H1 (cell line): Measurements from ENCODE around the gene CAMTA1. TPM values are rescaled to one million over a fixed set of nuclear protein-coding genes. Genes with fewer than 3 reads are reported as not detected.
A peak's percentile ranks its signal among the peaks of the same experiment; 100 is the strongest.

Experiments
- CTCF ChIA-PET: fragments of 300-600 bp; sonication (Branson Sonifier 250); formaldehyde crosslinking; loops from one replicate; lab custom pipeline; 2021; ENCODE audit not compliant: partially characterized antibody; lab: Charles Lee
- POLR2A ChIA-PET: fragments of 300-600 bp; sonication (Branson Sonifier 250); formaldehyde crosslinking; loops from one replicate; lab custom pipeline; 2021; ENCODE audit warnings: inconsistent platforms; ENCODE audit not compliant: partially characterized antibody; lab: Charles Lee
- DNase-seq, 2 experiments: peaks; one replicate each; pipeline versions ENCODE4 v3.0.0 to v3.0.0-alpha.2; 2010 to 2022; ENCODE audit warnings: low spot score in 2 of 2, low read depth in 1 of 2, mixed read lengths in 1 of 2
- FAIRE-seq: peaks from 2 replicates; lab custom pipeline; 2011; peaks lifted over from hg19 to GRCh38; lab: Jason Lieb, UNC
- H2AFZ ChIP-seq: 2 replicates; pipeline ENCODE4 v1.8.1; 2012; ENCODE audit warnings: low read length, inconsistent platforms
- H2AK5ac ChIP-seq: 2 replicates; pipeline ENCODE4 v1.6.1; 2013; ENCODE audit warnings: low read depth, low read length
- H2BK120ac ChIP-seq: replicated peaks from 2 replicates; pipeline ENCODE3; 2013; ENCODE audit warnings: low read depth, low read length, inconsistent platforms
- H2BK12ac ChIP-seq: 2 replicates; pipeline ENCODE4 v1.6.1; 2013; ENCODE audit warnings: low read depth, low read length
- H2BK15ac ChIP-seq: 2 replicates; pipeline ENCODE4 v1.6.1; 2013; ENCODE audit warnings: low read length
- H2BK20ac ChIP-seq: 2 replicates; pipeline ENCODE4 v1.6.1; 2013; ENCODE audit warnings: low read length
- H2BK5ac ChIP-seq: 2 replicates; pipeline ENCODE4 v1.6.1; 2013; ENCODE audit warnings: low read depth, low read length
- H3K14ac ChIP-seq: 2 replicates; pipeline ENCODE4 v1.6.1; 2013; ENCODE audit warnings: inconsistent platforms; ENCODE audit not compliant: insufficient read length
- H3K18ac ChIP-seq: 2 replicates; pipeline ENCODE4 v1.6.1; 2013; ENCODE audit warnings: low read length; ENCODE audit errors: extremely low read depth
- H3K23ac ChIP-seq: 2 replicates; pipeline ENCODE4 v1.6.1; 2013; ENCODE audit warnings: inconsistent platforms; ENCODE audit not compliant: insufficient read length
- H3K23me2 ChIP-seq: 2 replicates; pipeline ENCODE4 v1.6.1; 2013; ENCODE audit warnings: low read depth, low read length
- H3K27ac ChIP-seq: 2 replicates; pipeline ENCODE4 v1.6.1; 2011; ENCODE audit warnings: low read depth, low read length, inconsistent platforms
- H3K27me3 ChIP-seq, 4 experiments: replicated peaks in 1 of 4; 1 replicate in 1 of 4; 2 replicates in 3 of 4; pipeline versions ENCODE4 v1.6.1 to v1.8.1; 2011 to 2013; ENCODE audit warnings: low read length in 3 of 4, mild to moderate bottlenecking in 3 of 4, inconsistent platforms in 2 of 4, mixed read lengths in 2 of 4, moderate library complexity in 1 of 4; ENCODE audit not compliant: control insufficient read depth in 3 of 4, insufficient read depth in 3 of 4; ENCODE audit errors: extremely low read depth in 1 of 4
- H3K36me3 ChIP-seq, 4 experiments: 2 replicates each; pipeline versions ENCODE4 v1.6.1 to v1.8.1; 2011 to 2013; ENCODE audit warnings: mild to moderate bottlenecking in 4 of 4, low read length in 3 of 4, moderate library complexity in 2 of 4, control low read depth in 1 of 4, inconsistent platforms in 1 of 4; ENCODE audit not compliant: insufficient read depth in 4 of 4, control insufficient read depth in 2 of 4
- H3K4ac ChIP-seq: replicated peaks from 2 replicates; pipeline ENCODE3; 2013; ENCODE audit warnings: low read length, low read depth, mixed read lengths, inconsistent platforms; ENCODE audit not compliant: insufficient read length
- H3K4me1 ChIP-seq, 4 experiments: replicated peaks in 1 of 4; 1 replicate in 1 of 4; 2 replicates in 3 of 4; pipeline versions ENCODE4 v1.6.1 to v1.8.1; 2011 to 2013; ENCODE audit warnings: low read length in 3 of 4, inconsistent platforms in 2 of 4, mixed read lengths in 1 of 4; ENCODE audit not compliant: insufficient read depth in 4 of 4, control insufficient read depth in 3 of 4
- H3K4me2 ChIP-seq, 2 experiments: 2 replicates each; pipeline versions ENCODE4 v1.6.1 to v1.8.1; 2011 to 2013; ENCODE audit warnings: low read depth in 2 of 2, low read length in 2 of 2, control low read depth in 1 of 2, inconsistent platforms in 1 of 2, mild to moderate bottlenecking in 1 of 2; ENCODE audit not compliant: insufficient read depth in 1 of 2
- H3K4me3 ChIP-seq, 4 experiments: fragments of 200-600, 300-600 bp in 1 of 4; sonication (generic), shearing (Covaris generic), sonication (Bioruptor Twin) in 1 of 4; 2 replicates each; pipeline versions ENCODE4 v1.5.1 to v1.8.1; 2011 to 2016; ENCODE audit warnings: low read length in 4 of 4, low read depth in 3 of 4, control low read depth in 2 of 4, inconsistent platforms in 2 of 4, mild to moderate bottlenecking in 2 of 4, mixed read lengths in 1 of 4, moderate library complexity in 1 of 4; ENCODE audit not compliant: insufficient read depth in 2 of 4; ENCODE audit errors: extremely low read depth in 1 of 4
- H3K56ac ChIP-seq: replicated peaks from 2 replicates; pipeline ENCODE3; 2013; ENCODE audit warnings: low read depth, mild to moderate bottlenecking, mixed read lengths, low read length, inconsistent platforms; ENCODE audit not compliant: insufficient read length
- H3K79me1 ChIP-seq: 2 replicates; pipeline ENCODE4 v1.6.1; 2013; ENCODE audit warnings: low read depth, low read length, control low read depth
- H3K79me2 ChIP-seq, 2 experiments: 2 replicates each; pipeline versions ENCODE4 v1.6.1 to v1.8.1; 2012 to 2013; ENCODE audit warnings: low read length in 2 of 2, mild to moderate bottlenecking in 2 of 2, inconsistent platforms in 1 of 2; ENCODE audit not compliant: insufficient read depth in 2 of 2, control insufficient read depth in 1 of 2
- H3K9ac ChIP-seq, 4 experiments: replicated peaks in 1 of 4; 1 replicate in 1 of 4; 2 replicates in 3 of 4; pipeline versions ENCODE4 v1.6.1 to v1.8.1; 2011 to 2013; ENCODE audit warnings: low read depth in 3 of 4, low read length in 3 of 4, control low read depth in 2 of 4, mild to moderate bottlenecking in 2 of 4, moderate library complexity in 2 of 4, inconsistent platforms in 1 of 4; ENCODE audit errors: extremely low read depth in 1 of 4
- H3K9me3 ChIP-seq, 2 experiments: 2 replicates each; pipeline versions ENCODE4 v1.6.1 to v1.8.1; 2012 to 2013; ENCODE audit warnings: mild to moderate bottlenecking in 2 of 2, moderate library complexity in 2 of 2, control low read depth in 1 of 2, inconsistent platforms in 1 of 2, low read depth in 1 of 2, low read length in 1 of 2, mixed read lengths in 1 of 2; ENCODE audit not compliant: insufficient read depth in 2 of 2
- H4K20me1 ChIP-seq, 2 experiments: replicated peaks in 1 of 2; 2 replicates each; pipeline versions ENCODE3 to v1.8.1; 2011 to 2013; ENCODE audit warnings: inconsistent platforms in 2 of 2, low read length in 2 of 2, mild to moderate bottlenecking in 1 of 2; ENCODE audit not compliant: insufficient read depth in 2 of 2, control insufficient read depth in 1 of 2
- H4K5ac ChIP-seq: 2 replicates; pipeline ENCODE4 v1.6.1; 2013; ENCODE audit warnings: low read length, low read depth, mixed read lengths, inconsistent platforms; ENCODE audit not compliant: insufficient read length
- H4K8ac ChIP-seq: 2 replicates; pipeline ENCODE4 v1.8.0; 2013; ENCODE audit warnings: mild to moderate bottlenecking, moderate library complexity, low read length, inconsistent platforms; ENCODE audit not compliant: insufficient read depth; ENCODE audit errors: extremely low read depth
- H4K91ac ChIP-seq: replicated peaks from 2 replicates; pipeline ENCODE3; 2013; ENCODE audit warnings: low read length, mixed read lengths, inconsistent platforms; ENCODE audit not compliant: insufficient read length
- BACH1 ChIP-seq: IDR thresholded peaks from 2 replicates; pipeline ENCODE4 v1.6.1; 2012; ENCODE audit warnings: low read length, improper control_type of control experiment
- HDAC2 ChIP-seq, 2 experiments: fragments of 300-600 bp in 1 of 2; sonication (generic) in 1 of 2; IDR thresholded peaks; 2 replicates each; pipeline ENCODE4 v1.6.1; 2011 to 2012; ENCODE audit warnings: low read depth in 2 of 2, low read length in 2 of 2, mild to moderate bottlenecking in 2 of 2, moderate library complexity in 2 of 2, borderline replicate concordance in 1 of 2, inconsistent platforms in 1 of 2
- POLR2A ChIP-seq, 2 experiments: IDR thresholded peaks; 1 replicate in 1 of 2; 2 replicates in 1 of 2; pipeline ENCODE4 v1.6.1; 2011; ENCODE audit warnings: low read depth in 2 of 2, low read length in 2 of 2, mild to moderate bottlenecking in 2 of 2; ENCODE audit errors: control extremely low read depth in 1 of 2
- SRF ChIP-seq: IDR thresholded peaks from 2 replicates; pipeline ENCODE4 v1.6.1; 2011; ENCODE audit warnings: mild to moderate bottlenecking, low read depth, low read length, moderate library complexity
- SUZ12 ChIP-seq: fragments of 200-600 bp; sonication (generic); IDR thresholded peaks from 2 replicates; pipeline ENCODE4 v1.6.1; 2012; ENCODE audit warnings: mild to moderate bottlenecking, inconsistent platforms, low read length, moderate library complexity, mixed read lengths
- WGBS, 2 experiments: shearing (Covaris generic) in 1 of 2; methylation state at CpG; one replicate each; pipeline versions ENCODE4 v1.1.6 to v1.1.7; 2013 to 2015; ENCODE audit warnings: low lambda C conversion rate in 2 of 2, mixed read lengths in 2 of 2, inconsistent platforms in 1 of 2, low coverage in 1 of 2, missing lambda C conversion rate in 1 of 2; ENCODE audit not compliant: insufficient replicate concordance in 2 of 2, insufficient coverage in 1 of 2, insufficient read length in 1 of 2; ENCODE audit errors: extremely low coverage in 1 of 2, missing lambda C conversion rate in 1 of 2; 5-methylcytosine and 5-hydroxymethylcytosine counted together
- polyA plus RNA-seq, 7 experiments: library from polyadenylated mRNA; depleted of rRNA in 3 of 7; stranded (reverse) in 5 of 7; unstranded in 2 of 7; fragments of >200 nt in 5 of 7; fragments of 200-250 nt in 2 of 7; gene quantifications; 1 replicate in 5 of 7; 2 replicates in 1 of 7; 4 replicates in 1 of 7; pipeline versions ENCODE4 v1.2.1 to v1.2.3, GENCODE V29; 2011 to 2013; ENCODE audit warnings: missing spikeins in 2 of 7, mixed read lengths in 2 of 7
- total RNA-seq: library from RNA; stranded (reverse); fragmentation: NEBNext Ultra II Directional; extraction: Animal tissue kit (Norgen Biotek cat#: 25700); gene quantifications from 2 replicates; pipeline ENCODE4 v1.2.1, GENCODE V29; 2021
- TF ChIP-seq, protein P1 (sequence below): IDR thresholded peaks from 2 replicates; pipeline ENCODE4 v1.6.1; 2012; ENCODE audit warnings: inconsistent platforms

Gene CAMTA1
- total and polyA plus RNA-seq, 2 of the 8 experiments (the other 6 are each of a cell fraction or from before 2014, with no cell fraction given): 65.0 to 119 TPM

DNA sequence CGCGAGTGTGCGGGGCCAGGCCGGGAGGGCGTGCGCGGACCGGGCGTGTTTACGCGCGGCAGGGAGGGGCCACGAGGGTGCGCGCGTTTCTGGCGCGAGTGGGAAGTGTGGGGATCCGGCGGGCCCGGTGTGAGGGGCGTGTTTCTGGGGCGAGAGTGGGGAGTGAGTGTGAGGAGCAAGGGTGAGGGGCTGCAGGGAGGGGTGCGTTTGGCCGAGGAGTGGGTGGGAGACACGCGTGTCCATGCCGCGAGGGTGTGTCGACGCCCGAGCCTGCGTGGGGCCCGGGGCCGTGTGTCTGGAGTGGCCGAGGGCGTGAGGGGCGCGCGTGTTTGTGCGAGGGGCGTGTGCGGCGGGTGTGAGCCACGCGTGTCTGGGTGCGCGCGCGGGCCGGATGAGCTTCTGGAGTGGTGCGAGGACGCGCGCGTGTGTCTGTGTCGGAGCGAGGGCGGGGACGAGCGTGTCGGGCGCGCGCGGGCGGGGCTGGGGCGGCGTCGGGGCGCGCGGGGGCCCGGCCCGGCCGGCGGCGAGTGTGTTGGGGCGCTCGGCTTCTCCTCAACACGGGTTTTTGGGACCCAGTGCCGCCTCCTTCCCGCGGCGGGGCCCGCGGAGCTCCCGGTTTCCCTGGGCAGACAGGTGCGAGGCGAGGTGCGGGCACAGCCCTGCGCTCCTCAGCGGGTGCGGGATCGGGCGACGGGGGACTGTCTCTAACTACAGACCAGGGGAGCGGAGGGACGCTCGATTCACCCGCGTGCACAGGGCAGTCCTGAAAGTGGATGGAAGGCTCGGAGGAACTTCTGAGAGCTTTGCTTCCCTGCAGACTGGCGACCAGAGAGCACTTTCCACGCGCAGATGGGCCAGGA, 920.0 kb downstream of the CAMTA1 start:
- H3K9ac ChIP-seq: no peak overlapping the region
- TF ChIP-seq POLR2A (IDR thresholded peaks at IDR 0.05; ENCODE audit: control extremely low read depth in 1 of 2, low read depth in 2 of 2, low read length in 2 of 2): no peak
- peak; percentile 95 to 97 for TF ChIP-seq HDAC2 (IDR thresholded peaks at IDR 0.05; ENCODE audit: borderline replicate concordance in 1 of 2, low read depth in 2 of 2, low read length in 2 of 2)
- TF ChIP-seq SUZ12: peak; percentile 59; the same call in 1 of the 2 replicates
- TF ChIP-seq SRF: no peak
- TF ChIP-seq, protein P1, sequence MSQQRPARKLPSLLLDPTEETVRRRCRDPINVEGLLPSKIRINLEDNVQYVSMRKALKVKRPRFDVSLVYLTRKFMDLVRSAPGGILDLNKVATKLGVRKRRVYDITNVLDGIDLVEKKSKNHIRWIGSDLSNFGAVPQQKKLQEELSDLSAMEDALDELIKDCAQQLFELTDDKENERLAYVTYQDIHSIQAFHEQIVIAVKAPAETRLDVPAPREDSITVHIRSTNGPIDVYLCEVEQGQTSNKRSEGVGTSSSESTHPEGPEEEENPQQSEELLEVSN: 0 out of 2 replicates have a peak, but pooled peaks have one; percentile 24
- TF ChIP-seq BACH1: peak; percentile 94
- no peak overlapping the region for H3K56ac ChIP-seq
- H2BK12ac ChIP-seq: no peak overlapping the region
- DNase-seq (peak in 1 of 2 experiments; percentile 67), FAIRE-seq (no peak)
- H2AK5ac ChIP-seq: no peak overlapping the region
- no peak overlapping the region for H3K23ac ChIP-seq
- no peak overlapping the region for H2BK15ac ChIP-seq
- H3K23me2 ChIP-seq: peaks cover 3% of the 10 kb centered on the region; the same call in 1 of the 2 replicates
- POLR2A ChIA-PET: interaction anchor here (0.5 to 2.9 kb wide), 12 partner anchors 9 to 199 kb away, joined by 3 to 20 read pairs (median 3); no protein-coding TSS in a partner anchor
- H4K8ac ChIP-seq: no peak overlapping the region; the same call in none of the 2 replicates
- no peak overlapping the region for H3K27ac ChIP-seq
- no peak overlapping the region for H3K18ac ChIP-seq
- no peaks in the 10 kb centered on the region for H3K79me1 ChIP-seq
- no peak overlapping the region for H4K5ac ChIP-seq
- no peaks in the 10 kb centered on the region for H3K9me3 ChIP-seq
- H3K14ac ChIP-seq: no peak overlapping the region
- no peak overlapping the region for H2BK20ac ChIP-seq
- H3K79me2 ChIP-seq: no peaks in the 10 kb centered on the region
- H3K4ac ChIP-seq: no peak overlapping the region
- H3K4me1 ChIP-seq: peaks cover 2 to 16% (median 10%) of the 10 kb centered on the region in 4 experiments; a peak in 6 of 7 replicates
- no peak overlapping the region for H2AFZ ChIP-seq
- H2BK120ac ChIP-seq: no peak overlapping the region
- no peak overlapping the region for H2BK5ac ChIP-seq
- no peak overlapping the region for H4K91ac ChIP-seq
- peaks cover 0 to 2% of the 10 kb centered on the region in 2 experiments for H4K20me1 ChIP-seq
- CTCF ChIA-PET: interaction anchor here (0.8 to 2.2 kb wide), 5 partner anchors 15 to 56 kb away, joined by 3 to 6 read pairs (median 4); no protein-coding TSS in a partner anchor
- peak overlapping the region; percentile 10 to 62 (median 36); a peak in 7 of 8 replicates for H3K4me3 ChIP-seq
- H3K27me3 ChIP-seq: peaks cover 0 to 21% (median 15%) of the 10 kb centered on the region in 4 experiments; a peak in 5 of 7 replicates
- H3K4me2 ChIP-seq: peak overlapping the region; percentile 10 to 49; a peak in 3 of 4 replicates
- WGBS, 2 experiments: 23% methylated on average over 17 of the region's 106 CpGs; no CpG with 5 or more reads in 1 of the 2 experiments
- H3K36me3 ChIP-seq: no peaks in the 10 kb centered on the region
